Measurements from ENCODE around the gene UPK2.

The UPK2 gene

DNA sequence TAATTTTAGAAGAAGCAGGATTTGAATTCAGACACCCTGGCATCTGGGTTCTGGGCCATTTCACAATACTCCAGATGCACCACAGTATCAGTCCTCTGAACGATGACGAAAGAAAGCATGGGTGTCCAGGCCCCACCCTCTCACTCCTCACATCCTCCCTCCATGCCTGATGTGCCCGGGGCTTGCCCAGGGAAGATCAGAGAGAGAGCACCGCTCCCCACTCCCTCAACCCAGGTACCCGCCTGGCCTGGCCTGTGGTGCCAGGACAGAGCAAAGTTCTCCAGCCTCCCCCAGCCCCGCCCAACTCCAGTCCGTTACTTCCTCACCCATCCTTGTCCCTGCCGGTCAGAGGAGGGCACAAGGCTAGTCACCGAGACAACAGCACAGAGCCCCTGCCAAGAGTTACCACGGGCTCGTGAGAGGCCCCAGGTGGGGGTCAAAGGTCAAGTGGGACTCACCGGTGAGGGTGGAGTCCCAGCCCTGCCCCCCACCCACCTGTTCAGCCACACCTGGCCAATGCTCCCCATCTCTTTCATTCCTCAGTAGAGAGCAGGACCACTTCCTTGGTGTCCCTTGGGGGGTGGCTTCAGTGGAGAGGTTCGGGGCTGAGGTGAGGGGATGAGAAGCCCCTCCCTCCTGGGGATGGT is 38.5 kb upstream of the UPK2 start:
- DNase-seq (ENCODE audit: low spot score) = no peak

DNA sequence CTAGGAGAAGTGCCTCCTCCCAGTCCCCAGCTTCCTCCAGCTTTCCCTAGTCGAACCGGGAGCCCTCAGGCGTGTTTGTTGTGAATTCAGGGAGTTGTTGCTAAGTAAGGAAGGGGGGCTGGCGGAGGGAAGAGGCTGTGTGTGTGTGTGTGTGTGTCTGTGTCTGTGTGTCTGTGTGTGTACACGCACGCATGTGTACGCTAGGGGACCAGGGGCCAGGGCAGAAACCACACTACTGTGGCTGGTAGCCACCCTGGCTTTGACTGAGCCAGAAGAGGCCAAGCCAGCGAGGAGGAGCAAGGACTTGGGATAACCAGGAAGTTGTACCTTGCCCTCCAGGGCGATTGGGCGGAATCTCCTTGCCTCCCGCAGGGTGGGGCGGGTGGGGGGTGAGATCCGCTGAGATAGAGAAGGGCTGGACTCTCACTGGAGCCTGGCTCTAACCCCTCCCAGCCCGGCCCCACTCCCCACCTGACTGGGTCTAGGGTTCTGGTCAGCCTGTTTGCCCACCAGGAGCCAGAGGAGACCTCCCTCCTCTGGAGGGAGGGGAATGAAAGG is 37.9 kb upstream of the UPK2 start:
- DNase-seq (ENCODE audit: low spot score) = no peak

DNA sequence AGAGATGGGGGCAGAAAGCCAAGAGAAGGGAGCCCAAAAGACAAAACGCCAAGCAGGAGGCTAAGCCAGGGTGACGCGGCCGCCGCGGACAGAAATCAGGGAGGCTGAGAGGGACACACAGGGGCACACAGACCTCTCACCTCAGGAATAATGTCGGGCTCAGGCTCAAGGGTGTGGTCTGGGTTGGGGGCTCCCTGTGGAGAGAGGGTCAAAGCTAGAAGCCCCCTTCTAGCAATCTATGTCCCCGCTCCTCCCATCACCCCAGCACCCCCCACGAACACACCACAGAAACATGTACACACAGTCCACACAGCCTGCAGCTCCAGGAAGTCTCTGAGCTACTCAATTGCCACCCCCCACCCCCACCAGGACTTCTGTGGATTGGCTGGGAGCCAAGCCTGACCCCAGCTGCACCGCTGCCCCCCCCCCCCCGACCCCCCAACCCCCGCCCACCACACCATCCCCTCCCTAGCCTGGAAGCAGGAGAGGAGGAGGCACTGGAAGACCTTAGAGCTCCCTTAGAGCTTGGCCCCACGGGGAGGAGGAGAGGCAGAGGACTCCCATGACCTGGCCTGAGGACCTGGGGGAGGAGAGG is 37.3 kb upstream of the UPK2 start:
- no peak for DNase-seq (ENCODE audit: low spot score)

DNA sequence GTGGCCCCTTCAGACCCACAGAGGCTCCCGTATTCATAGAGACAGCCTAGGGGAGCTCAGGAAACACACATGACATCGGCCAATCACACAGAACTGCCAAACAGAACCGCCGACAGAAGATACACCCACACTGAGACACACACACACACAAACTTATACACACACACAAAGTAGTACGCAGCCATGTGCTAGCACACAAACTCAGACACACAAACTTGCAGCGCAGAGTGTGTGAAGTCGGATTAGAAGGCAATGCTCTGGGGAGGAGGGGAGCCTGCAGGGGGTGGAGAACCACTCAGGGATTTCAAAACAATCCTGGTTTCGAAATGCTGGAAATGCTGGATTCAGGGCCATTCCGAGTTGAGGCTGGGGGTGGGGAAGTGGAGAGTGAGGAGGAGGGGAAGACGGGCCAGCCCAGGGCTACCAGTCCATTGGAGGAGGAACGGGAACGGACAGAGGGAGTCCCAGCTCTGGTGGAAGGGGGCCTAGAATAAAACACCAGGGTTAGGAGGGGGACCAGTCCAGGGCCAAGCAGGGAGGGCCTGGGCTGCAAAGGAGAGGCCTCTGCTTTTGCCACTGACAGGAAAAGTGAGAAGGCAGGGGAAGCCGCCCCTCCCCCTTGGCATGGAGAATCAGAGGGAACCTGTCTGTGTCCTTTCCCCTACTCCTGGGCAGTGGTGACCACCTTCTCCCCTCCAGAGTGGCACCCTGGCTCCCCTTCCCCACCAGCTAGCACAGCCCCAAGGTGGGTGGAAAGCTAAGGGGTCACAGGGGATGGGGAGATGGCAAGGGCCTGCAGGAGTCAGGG is 34.8 kb upstream of the UPK2 start:
- DNase-seq (ENCODE audit: low spot score) = no peak

DNA sequence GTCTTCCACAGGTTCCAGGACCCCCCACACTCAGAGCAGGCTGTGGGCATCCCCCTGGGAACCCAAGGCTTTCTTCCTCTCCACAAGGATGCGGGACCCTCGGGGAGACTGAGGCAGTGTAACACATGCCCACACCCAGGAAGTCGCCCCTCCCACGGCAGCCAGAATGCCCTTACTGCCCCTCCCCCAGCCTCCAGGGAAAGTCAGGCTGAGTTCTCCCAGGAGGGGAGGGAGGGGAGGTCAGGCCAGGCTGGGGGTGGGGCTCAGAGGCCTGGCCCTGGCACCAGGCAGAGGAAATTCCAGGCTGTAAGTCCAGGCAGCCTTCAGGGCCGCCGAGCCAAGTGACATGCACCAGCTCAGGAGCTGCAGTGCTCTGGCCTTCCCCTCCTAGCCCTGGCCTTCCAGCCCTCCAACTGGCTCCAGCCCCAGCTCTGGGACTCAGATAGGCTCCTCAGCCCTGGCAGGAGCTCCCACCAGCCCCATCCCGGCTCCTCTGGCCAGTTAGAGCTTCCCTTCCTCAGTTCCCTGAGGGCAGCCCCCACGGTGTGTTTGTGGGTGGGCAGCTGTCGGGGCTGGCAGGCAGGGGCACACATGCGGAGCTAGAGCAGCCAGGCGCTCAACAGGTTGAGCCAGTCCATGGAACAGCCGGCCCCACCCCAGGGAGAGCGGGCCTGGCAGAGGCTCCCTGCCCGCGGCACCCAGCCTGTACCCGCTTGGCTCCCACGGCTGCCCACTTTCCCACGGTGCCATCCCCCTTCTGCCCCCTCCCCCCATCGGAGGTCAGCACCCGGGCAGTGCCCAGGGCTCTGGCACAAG is 34.0 kb upstream of the UPK2 start:
- DNase-seq (ENCODE audit: low spot score) = no peak

DNA sequence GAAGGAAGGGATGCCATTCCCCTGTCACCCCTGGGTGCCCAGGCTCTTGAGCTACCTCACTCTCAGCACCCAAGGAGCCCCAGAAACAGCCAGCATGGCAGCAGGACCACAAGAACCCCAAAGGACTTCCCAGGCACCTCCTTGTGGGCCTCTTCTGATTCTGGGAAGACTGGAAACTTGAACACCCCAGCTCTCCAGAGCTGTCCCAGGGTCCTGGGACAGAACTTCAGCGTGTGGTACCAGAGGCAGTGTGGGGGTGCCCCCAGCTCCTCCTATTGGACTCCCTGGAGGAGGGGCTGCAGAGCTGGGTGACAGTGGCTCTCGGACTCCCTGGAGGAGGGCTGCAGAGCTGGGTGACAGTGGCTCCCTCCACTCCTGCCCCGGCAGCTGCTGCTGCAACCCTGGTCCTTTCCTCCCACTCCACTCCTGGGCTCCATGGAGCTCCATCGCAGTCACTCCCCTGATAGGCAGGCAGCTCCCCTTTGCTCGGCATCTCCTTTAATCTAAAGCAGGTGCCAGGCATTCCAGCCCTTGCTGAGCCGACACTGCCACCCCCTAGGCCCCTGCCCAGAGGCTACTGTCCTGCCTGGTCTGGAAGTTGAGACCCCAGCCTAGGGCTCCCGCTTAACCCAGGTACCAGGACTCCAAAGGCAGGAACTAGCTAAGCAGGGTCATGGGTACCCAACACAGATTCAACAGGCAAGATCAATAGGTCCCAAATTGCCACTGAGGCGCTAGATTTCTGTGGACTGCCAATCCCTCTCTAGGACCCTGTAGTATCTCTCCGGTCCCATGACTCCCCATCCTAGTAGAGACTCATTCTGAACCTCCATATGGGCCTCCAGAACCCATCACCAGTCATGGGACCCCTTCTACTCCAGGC is 33.1 kb upstream of the UPK2 start:
- no peak for DNase-seq (ENCODE audit: low spot score)

DNA sequence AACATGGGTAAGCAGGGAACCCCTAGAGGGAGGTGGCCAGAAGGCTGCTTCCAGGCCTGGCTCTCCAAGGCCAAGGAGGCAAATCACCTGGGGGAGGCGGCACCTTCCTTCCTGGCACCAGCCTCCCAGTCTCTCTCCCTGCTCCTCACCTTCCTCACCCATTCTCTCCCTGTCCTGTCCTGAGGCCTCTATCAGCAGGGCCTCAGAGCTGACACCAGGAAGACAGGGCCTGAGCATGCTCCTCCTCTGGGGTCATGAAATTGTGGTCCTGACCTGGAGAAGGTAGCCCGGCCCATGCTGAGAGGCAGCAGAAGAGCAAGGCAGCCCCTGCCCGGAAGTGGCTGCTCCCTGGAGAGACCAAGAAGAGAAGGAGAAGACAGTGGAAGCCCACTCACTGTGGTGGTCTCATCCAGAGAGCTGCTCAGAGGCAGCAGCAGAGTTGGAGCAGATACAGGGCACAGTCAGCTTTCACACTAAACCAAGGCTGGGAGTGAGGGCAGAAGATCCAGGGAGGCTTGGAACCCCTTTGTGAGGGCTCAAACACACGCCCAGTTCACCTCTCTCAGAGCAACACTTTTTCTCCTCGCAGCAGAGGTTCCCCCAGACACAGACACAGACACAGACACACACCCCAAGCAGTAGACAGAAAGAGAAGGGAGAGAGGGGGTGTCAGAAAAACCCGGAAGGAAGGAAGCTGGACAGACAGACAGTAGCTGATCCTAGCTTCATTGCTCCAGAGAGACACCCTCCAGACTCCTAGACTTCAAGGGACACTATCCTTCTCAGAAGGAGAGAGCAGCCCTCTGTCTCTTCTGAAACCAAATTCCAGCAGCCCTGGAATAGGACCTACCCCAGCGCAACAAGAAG is 32.1 kb upstream of the UPK2 start:
- DNase-seq (ENCODE audit: low spot score) = peak; percentile 37

DNA sequence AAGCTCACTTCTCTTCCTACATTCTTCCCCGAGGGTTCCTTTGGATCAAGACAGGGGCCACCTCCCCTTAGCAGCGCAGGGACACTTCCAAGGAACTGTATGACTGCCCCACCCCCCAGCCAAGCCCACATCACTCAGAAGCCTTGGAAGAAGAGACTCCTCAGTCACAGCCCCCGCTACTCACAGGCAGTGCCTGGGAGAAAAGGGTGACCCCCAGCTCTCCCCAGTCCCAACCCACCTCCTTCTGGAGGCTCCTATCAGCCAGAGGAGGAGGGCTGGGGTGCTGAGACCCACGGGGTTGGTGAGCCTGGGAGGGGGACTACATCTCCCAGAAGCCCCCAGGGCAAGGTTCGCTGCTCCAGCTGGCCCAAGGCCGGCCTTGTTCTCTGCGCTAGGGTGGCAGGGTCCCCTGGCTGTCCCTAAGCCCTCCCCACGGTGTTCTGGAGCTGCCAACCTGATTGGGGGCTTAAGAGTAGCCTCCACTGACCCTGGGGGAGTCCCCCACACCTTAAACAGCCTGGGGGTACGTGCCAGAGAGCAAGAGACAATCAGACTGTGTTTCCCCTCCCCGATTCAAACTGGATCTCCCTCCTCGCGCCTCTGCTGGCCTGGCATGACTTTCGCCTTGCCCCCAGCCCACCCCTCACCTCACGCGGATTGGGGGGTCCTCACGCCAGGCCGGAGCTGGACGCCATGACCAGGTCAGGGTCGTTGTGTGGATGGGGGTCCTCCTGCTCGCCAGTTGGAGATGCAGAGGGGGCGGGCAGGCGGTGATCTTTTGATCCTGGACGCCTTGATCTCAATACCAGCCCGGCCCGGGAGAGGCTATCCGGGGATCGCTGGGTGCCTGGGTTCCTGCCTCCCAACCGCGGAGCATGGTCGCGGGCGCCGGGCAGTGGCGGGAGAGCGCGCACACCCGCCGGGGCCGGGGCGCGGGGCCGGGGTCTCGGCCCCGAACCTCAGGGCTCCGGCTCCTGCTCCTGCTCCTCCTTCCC is 31.2 kb upstream of the UPK2 start:
- DNase-seq (ENCODE audit: low spot score) = peak; percentile 71

DNA sequence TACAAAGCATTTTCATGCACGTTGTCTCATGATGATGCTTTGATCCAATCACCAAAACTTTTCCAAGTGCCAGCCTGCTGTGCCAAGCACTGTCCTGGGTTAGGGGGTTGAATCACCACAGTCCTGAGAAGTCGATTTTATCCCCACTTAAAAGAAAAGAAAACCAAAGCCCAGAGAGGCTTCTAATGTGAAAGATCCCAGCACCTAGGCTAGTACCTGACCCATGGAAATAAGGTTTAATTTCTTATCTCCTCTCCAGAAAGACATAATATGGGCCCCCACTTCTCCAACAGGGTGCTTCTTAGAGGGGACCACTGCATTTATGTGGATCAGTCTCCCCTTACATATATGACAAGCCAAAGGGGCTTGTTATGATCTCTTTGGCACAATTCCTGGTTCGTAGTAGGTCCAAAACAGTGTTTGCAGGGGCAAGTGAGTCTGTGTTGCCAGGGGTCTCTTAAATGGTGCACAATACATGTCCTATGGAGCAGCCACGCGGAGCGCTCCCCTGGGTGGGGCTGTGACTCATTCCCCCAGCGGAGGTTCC is 28.5 kb upstream of the UPK2 start:
- no peak for DNase-seq (ENCODE audit: low spot score)

DNA sequence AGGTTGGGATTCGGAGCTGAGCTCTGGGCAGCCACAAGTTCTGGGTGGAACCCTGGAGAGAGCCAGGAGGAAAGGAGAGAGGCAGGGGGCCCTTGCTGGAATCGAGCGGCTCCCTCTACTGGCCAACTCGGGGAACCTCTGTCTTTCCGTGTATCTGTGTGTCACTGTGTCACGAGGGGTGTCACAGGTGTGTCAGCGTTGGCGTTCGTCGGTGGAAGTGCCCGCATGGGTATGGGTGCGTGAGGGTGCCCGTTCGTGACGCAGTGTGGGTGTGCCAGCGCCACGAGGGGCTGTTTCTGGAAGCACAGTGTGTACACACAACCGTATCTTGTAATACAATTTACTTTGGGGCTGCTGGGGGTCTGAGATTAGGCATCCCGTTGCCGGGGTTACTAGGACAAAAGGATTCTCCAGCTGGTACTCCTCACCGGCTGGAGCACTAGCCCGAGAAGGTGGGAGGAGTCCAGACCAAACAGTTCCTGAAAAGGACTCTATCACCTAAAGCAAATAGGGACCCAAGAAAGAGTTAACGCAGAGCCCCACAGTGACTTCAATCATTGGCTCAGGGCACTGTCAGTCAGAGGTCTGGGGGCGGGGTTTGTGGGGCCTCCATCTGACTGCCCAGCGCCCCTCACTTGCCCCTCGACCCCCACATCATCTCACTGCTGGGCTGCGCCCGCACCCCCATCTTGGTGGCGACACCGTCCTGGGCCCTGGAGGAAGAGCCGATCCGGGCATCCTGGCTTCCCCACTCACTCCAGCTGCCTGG is 27.8 kb upstream of the UPK2 start:
- peak; percentile 95 for DNase-seq (ENCODE audit: low spot score)

DNA sequence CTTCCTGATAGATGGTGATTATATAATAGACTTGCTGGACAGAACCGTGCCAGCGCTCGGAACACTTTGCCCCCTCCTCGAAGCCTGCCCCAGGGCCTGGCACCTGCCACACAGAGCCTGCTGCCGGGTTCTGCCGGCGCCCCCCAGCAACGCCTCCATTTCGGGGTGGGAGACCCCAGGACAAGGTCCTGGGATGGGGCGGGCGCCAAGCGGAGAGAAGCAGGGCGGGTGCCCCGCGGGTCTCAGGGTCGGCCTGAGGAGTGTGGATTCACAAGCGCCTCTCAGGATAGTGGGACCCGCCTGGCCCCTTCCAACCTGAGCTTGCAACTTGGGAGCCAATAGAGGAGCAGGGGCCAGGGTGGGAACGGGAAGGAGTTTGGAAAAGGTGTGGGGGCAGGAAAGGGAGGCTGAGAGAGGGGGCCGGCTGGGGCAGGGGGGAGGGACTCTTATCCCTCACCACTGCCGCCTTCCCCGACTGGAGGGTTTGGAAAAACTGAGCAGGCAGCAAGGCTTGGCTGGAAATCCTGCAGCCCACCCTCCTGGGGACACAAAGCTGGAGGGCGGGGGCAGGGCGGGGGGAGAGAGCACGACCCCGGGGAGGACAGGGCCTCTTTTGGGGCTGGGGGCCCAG is 27.1 kb upstream of the UPK2 start:
- DNase-seq (ENCODE audit: low spot score) = no peak

DNA sequence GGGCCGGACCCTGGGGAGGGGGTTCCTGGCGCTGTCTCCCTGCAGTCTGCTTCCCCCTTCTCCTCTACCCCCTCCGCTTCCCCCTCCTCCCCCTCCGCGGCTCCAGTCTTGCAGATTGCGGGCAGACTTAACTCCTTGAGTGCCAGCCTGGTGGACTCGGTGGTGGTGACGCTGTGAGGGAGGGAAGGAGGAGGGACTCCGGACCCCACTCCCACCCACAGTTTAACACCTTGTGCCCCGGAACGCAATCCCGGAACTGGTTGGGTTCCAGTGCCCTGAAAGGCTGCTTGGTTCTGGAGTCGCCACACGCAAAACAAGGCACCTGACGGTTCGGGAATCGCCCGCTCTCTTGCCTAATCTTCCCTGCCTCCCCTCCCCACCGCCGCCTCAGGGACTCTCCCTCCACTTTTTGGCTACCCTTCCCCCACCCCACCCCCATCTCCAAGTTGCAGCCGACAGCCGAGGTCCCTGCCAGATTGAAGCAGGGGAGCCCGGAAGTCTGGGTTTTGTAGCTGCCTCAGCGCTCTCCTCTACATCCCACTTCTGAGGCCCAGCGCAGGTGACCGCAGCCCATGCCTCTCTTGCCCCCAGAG is 26.5 kb upstream of the UPK2 start:
- peak; percentile 86 for DNase-seq (ENCODE audit: low spot score)

DNA sequence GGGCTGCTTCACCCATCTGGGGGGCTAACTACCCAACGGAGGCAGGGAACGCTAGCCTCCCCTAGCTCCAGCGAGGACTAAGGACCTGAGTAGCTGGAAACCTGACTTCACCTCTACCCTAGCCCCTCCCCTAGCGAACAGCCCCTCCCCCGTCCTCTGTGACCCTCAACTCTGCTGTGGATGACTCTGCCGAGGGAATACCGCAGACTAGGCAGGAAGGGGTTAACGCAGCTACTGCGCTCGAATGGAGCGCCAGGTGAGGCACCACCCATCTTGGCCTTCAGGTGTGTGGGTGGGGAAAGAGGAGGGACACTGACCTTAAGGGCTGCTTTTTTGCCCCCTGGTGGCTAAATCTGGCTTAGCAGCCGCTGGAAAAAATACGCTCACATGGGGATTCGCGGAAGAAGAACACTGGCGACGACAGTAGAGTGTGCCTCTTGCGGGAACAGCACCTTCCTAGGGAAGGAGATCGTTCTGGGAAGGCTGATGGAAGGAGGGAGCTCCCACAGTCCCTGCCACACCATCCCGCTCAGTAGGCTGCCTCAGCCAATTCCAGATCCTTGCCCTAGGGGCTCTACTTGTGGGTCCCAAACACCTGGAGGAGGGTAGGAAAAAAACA is 25.9 kb upstream of the UPK2 start:
- DNase-seq (ENCODE audit: low spot score) = peak; percentile 91

DNA sequence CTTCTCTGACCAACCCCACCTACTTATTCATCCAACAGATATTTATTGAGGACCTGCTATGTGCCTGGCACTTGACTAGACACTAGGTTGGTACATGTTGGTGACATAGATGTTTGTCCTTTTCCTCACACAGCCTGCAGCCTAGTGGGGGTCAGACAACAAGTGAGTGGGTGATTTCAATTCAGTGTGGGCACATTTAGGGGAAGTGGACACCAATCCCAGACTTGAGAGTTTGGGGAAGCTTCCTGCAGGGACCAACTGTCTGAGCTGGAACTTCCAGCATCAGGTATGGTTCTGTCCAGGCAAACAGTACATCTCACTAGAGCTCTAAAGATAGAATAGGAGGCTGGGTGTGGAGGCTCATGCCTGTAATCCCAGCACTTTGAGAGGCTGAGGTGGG is 24.5 kb upstream of the UPK2 start:
- no peak for DNase-seq (ENCODE audit: low spot score)

DNA sequence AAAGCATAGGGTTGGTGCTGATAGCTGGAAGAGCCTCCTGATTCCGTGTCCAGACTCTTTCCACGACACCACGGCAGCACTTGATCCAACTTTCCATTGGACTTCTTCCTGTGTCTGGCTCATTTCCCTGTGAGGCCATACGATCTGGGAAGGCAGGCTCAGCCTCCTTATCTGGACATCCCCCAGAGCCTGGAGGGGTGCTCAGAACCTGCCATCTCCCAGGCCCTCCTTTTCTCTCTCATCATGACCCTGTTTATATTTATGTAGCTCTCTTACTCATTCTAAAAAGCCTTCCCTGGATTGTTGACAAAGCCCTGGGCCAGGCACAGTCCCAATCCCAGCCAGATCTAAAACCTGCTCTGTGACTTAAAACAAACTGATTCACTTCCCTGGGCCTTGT is 22.6 kb upstream of the UPK2 start:
- no peak for DNase-seq (ENCODE audit: low spot score)

DNA sequence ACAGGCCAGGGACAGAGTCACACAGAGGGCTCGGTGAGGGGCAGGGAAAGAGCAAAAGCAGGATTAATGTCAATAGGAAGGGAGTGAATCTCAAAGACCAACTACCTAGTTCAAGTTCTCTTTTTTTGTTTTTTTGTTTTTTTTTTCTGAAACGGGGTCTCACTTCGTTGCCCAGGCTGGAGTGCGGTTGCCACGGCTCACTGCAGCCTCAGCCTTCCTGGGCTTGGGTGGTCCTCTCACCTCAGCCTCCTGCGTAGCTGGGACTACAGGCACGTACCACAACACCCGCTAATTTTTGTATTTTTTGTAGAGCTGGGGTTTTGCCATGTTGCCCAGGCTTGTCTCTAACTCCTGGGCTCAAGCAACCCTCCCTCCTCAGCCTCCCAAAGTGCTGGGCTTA is 20.7 kb upstream of the UPK2 start:
- no peak for DNase-seq (ENCODE audit: low spot score)

All from NAMALWA (cell line).